OCI-LY3 (cell line): ENCODE results near the gene MIER2.

Source experiments
- EZH2phosphoT487 ChIP-seq: fragments of 200-600 bp; shearing (Covaris generic); IDR thresholded peaks from 2 replicates; pipeline ENCODE4 v1.6.1; 2018; ENCODE audit warnings: antibody characterized with exemption, mixed run types, low read depth
- TF ChIP-seq, protein P1 (sequence below): fragments of 200-600, 300-600 bp; sonication (generic); IDR thresholded peaks from 2 replicates; pipeline ENCODE4 v1.5.1; 2014; ENCODE audit warnings: antibody characterized with exemption, low read length, low read depth

DNA sequence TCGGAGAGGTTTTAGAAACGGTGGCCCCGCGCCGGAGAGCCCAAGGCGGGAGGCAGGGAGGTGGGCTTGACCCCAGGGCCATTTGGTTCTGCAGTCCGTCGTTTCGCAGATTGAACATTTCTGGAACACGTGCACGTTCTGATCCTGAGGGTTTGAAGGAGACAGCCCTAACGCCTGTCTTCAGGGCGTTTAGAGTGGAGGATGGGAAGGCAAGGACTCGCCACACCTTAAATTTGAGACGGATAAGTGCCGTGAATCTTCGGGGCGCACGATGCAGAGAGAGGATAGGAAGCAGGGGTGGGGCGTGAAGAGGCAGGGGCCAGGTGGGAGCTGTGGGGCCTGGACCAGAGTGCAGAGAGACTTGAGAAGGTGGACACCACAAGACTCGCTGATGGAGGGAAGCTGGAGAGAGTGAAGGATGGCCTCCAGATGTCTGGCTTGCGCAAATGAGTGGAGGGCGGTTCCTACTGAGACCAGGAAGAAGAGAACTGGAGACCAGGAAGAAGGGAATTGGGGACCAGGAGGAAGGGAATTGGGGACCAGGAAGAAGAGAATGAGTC is 804 bp upstream of the MIER2 start:
- TF ChIP-seq, protein P1, sequence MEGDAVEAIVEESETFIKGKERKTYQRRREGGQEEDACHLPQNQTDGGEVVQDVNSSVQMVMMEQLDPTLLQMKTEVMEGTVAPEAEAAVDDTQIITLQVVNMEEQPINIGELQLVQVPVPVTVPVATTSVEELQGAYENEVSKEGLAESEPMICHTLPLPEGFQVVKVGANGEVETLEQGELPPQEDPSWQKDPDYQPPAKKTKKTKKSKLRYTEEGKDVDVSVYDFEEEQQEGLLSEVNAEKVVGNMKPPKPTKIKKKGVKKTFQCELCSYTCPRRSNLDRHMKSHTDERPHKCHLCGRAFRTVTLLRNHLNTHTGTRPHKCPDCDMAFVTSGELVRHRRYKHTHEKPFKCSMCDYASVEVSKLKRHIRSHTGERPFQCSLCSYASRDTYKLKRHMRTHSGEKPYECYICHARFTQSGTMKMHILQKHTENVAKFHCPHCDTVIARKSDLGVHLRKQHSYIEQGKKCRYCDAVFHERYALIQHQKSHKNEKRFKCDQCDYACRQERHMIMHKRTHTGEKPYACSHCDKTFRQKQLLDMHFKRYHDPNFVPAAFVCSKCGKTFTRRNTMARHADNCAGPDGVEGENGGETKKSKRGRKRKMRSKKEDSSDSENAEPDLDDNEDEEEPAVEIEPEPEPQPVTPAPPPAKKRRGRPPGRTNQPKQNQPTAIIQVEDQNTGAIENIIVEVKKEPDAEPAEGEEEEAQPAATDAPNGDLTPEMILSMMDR, result no peak
- TF ChIP-seq EZH2phosphoT487, result no peak
